ENCODE measurements around the gene SLC6A1.

DNA sequence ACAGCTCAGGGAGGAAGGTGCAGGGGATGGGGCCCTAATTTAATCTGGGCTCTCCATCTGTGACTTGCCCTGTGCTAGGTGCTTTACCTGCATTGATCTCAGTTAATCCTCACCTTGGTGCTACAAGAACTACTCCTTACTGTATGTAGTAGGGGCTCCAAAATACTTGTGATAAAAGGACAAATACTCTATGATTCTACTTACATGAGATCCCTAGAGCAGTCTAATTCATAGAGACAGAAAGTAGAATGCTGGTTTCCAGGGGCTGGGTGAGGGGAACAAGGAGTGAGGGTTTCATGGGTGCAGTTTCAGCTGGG lies 67.2 kb downstream of the SLC6A1 start:
- TF ChIP-seq CTCF (CRISPR knock-in tag; IDR thresholded peaks at IDR 0.05) (no peak), CHD2 (IDR thresholded peaks at IDR 0.05; ENCODE audit: low read depth, low read length) (no peak), POLR2A (IDR thresholded peaks at IDR 0.05; ENCODE audit: insufficient read depth in 1 of 2, low read depth in 2 of 2, low read length in 2 of 2) (no peak)

Data from HepG2 (cell line).